ENCODE data around the gene CTNND2.

The CTNND2 gene

DNA sequence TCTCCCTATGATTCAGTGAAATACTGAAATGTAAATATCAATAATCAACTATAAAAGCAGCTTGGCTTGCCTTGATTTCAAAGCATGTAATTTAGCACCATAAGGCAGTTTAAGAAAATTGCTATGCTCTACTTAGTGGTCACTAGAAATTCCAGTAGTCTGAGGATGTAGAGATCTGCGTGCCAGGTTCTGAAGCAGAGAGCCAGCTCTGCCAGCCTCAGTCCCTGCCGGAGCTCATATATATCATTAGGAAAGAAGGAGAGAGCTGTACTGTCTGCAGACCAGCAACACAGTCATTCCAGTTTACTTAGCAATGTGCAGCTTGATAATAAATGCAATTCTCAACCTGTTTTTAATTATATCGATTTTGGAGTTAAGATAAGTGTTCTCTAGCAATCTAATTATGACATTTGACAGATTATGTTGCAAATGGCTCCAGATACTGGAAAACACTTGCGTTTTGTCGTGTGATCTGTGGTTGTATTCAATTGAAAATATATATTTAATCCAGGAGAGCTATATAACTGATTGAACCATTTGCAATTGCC lies 540.5 kb downstream of the CTNND2 start:
- H3K36me3 ChIP-seq (ENCODE audit: control insufficient read depth, insufficient read depth, low read length), result no peaks in the 10 kb centered on the region
- no peaks in the 10 kb centered on the region for H3K27me3 ChIP-seq (ENCODE audit: control insufficient read depth, insufficient read depth, low read length)
- no peak overlapping the region for H3K9ac ChIP-seq (ENCODE audit: low read depth, low read length)
- H3K4me3 ChIP-seq (ENCODE audit: low read depth, low read length), result no peak overlapping the region
- no peaks in the 10 kb centered on the region for H3K4me1 ChIP-seq (ENCODE audit: control insufficient read depth, insufficient read depth, low read length)
- H3K9me3 ChIP-seq (ENCODE audit: control insufficient read depth, insufficient read depth, low read length), result no peaks in the 10 kb centered on the region

- Histone ChIP-seq H3K36me3 (ENCODE audit: control insufficient read depth, insufficient read depth, low read length) (no peaks in the 10 kb centered on the region), H3K9ac (ENCODE audit: low read depth, low read length) (no peak overlapping the region), H3K27me3 (ENCODE audit: control insufficient read depth, insufficient read depth, low read length) (no peaks in the 10 kb centered on the region), H3K9me3 (ENCODE audit: control insufficient read depth, insufficient read depth, low read length) (no peaks in the 10 kb centered on the region), H3K4me1 (ENCODE audit: control insufficient read depth, insufficient read depth, low read length) (no peaks in the 10 kb centered on the region), H3K4me3 (ENCODE audit: low read depth, low read length) (no peak overlapping the region)
These were observed 542.5 kb downstream of the CTNND2 start for GRCh38 chr5:11361768-11362167.

DNA sequence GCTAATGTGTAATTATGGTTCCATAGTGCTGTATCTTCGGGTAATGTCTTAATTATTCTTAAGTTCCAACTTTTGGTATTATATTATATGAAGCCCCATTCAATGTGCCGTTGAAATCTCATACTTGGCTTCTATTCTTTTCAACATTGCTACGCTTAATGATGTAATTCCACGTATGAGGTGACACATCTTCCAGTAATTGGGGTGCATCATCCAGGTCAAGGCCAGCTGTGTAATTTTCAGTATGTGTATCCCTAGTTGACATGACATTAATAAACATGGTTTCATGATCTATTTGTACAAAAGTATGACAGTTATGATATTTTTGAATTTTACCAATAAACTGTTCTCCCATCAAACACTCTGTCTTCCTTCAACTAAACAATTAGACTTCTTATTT lies 546.3 kb downstream of the CTNND2 start:
- H3K27me3 ChIP-seq (ENCODE audit: control insufficient read depth, insufficient read depth, low read length), result no peaks in the 10 kb centered on the region
- H3K9ac ChIP-seq (ENCODE audit: low read depth, low read length), result no peak overlapping the region
- no peaks in the 10 kb centered on the region for H3K36me3 ChIP-seq (ENCODE audit: control insufficient read depth, insufficient read depth, low read length)
- H3K9me3 ChIP-seq (ENCODE audit: control insufficient read depth, insufficient read depth, low read length), result peaks cover 7% of the 10 kb centered on the region
- no peak overlapping the region for H3K4me3 ChIP-seq (ENCODE audit: low read depth, low read length)
- H3K4me1 ChIP-seq (ENCODE audit: control insufficient read depth, insufficient read depth, low read length), result no peaks in the 10 kb centered on the region

DNA sequence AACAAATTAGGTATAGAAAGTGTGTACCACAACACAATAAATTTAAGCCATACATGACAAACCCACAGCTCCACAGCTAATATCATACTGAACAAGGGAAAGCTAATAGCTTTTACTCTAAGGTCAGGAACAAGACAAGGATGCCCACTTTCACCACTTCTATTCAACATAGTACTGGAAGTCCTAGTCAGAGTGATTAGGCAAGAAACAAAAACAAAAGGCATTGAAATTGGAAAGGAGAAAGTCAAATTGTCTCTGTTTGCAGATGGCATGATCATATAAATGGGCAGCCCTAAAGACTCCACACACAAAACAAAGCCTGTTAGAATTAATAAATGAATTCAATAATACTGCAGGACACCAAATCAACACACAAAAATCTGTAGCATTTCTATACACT lies 548.8 kb downstream of the CTNND2 start:
- H3K9me3 ChIP-seq (ENCODE audit: control insufficient read depth, insufficient read depth, low read length), result peaks cover 7% of the 10 kb centered on the region
- no peaks in the 10 kb centered on the region for H3K36me3 ChIP-seq (ENCODE audit: control insufficient read depth, insufficient read depth, low read length)
- H3K9ac ChIP-seq (ENCODE audit: low read depth, low read length), result no peak overlapping the region
- no peaks in the 10 kb centered on the region for H3K27me3 ChIP-seq (ENCODE audit: control insufficient read depth, insufficient read depth, low read length)
- no peak overlapping the region for H3K4me3 ChIP-seq (ENCODE audit: low read depth, low read length)
- no peaks in the 10 kb centered on the region for H3K4me1 ChIP-seq (ENCODE audit: control insufficient read depth, insufficient read depth, low read length)

- no peak overlapping the region for H3K4me3 ChIP-seq (ENCODE audit: low read depth, low read length)
- H3K36me3 ChIP-seq (ENCODE audit: control insufficient read depth, insufficient read depth, low read length), result no peaks in the 10 kb centered on the region
- H3K27me3 ChIP-seq (ENCODE audit: control insufficient read depth, insufficient read depth, low read length), result no peaks in the 10 kb centered on the region
- H3K9me3 ChIP-seq (ENCODE audit: control insufficient read depth, insufficient read depth, low read length), result no peaks in the 10 kb centered on the region
- no peaks in the 10 kb centered on the region for H3K4me1 ChIP-seq (ENCODE audit: control insufficient read depth, insufficient read depth, low read length)
- no peak overlapping the region for H3K9ac ChIP-seq (ENCODE audit: low read depth, low read length)
These were observed 557.9 kb downstream of the CTNND2 start for GRCh38 chr5:11346336-11346735.

GRCh38 chr5:11335881-11336760 lies 568.1 kb downstream of the CTNND2 start:
- no peaks in the 10 kb centered on the region for H3K4me1 ChIP-seq (ENCODE audit: control insufficient read depth, insufficient read depth, low read length)
- no peaks in the 10 kb centered on the region for H3K36me3 ChIP-seq (ENCODE audit: control insufficient read depth, insufficient read depth, low read length)
- no peak overlapping the region for H3K4me3 ChIP-seq (ENCODE audit: low read depth, low read length)
- no peaks in the 10 kb centered on the region for H3K27me3 ChIP-seq (ENCODE audit: control insufficient read depth, insufficient read depth, low read length)
- H3K9ac ChIP-seq (ENCODE audit: low read depth, low read length), result no peak overlapping the region
- H3K9me3 ChIP-seq (ENCODE audit: control insufficient read depth, insufficient read depth, low read length), result no peaks in the 10 kb centered on the region

DNA sequence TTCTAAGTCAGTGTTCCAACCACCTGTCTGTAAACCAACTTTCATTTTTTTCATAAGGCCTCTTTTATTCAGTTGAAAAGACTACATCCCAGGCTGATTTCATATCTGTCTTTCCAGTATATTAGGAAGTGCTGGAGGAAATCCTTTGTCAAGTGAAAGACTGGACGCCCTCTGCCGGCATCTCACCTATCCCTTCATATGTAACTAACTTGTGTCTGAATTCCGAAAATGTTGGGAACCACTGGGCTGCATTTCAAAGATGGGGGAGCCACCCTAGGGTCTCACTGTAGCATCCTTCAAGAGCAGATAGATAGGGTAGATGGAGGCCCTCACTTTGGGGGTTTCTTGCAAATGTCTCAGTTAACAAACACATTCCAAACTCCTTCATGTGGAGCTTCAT lies 569.8 kb downstream of the CTNND2 start:
- no peak overlapping the region for H3K9ac ChIP-seq (ENCODE audit: low read depth, low read length)
- H3K9me3 ChIP-seq (ENCODE audit: control insufficient read depth, insufficient read depth, low read length), result no peaks in the 10 kb centered on the region
- no peaks in the 10 kb centered on the region for H3K4me1 ChIP-seq (ENCODE audit: control insufficient read depth, insufficient read depth, low read length)
- no peaks in the 10 kb centered on the region for H3K27me3 ChIP-seq (ENCODE audit: control insufficient read depth, insufficient read depth, low read length)
- no peaks in the 10 kb centered on the region for H3K36me3 ChIP-seq (ENCODE audit: control insufficient read depth, insufficient read depth, low read length)
- no peak overlapping the region for H3K4me3 ChIP-seq (ENCODE audit: low read depth, low read length)

DNA sequence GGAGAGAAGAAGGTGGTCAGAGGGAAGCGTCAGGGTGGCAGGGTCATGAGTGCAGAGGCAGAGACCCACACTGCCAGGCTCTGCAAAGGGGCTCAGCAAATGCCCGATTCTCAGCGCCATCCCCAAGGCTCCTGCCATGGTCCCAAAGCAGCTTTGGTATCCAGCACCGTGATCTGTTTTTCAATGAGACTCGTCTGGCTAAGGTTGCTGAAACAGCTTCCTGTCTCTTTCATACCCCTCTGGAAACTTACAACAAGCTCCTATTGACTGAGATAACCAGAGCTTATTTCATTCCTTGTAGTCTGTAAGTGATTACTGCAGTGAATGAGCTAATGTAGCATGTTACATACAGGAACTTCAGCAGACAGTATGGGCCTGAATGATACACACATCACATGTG lies 574.6 kb downstream of the CTNND2 start:
- H3K9me3 ChIP-seq (ENCODE audit: control insufficient read depth, insufficient read depth, low read length), result no peaks in the 10 kb centered on the region
- H3K36me3 ChIP-seq (ENCODE audit: control insufficient read depth, insufficient read depth, low read length), result no peaks in the 10 kb centered on the region
- peaks cover 5% of the 10 kb centered on the region for H3K4me1 ChIP-seq (ENCODE audit: control insufficient read depth, insufficient read depth, low read length)
- no peak overlapping the region for H3K4me3 ChIP-seq (ENCODE audit: low read depth, low read length)
- H3K9ac ChIP-seq (ENCODE audit: low read depth, low read length), result no peak overlapping the region
- no peaks in the 10 kb centered on the region for H3K27me3 ChIP-seq (ENCODE audit: control insufficient read depth, insufficient read depth, low read length)

DNA sequence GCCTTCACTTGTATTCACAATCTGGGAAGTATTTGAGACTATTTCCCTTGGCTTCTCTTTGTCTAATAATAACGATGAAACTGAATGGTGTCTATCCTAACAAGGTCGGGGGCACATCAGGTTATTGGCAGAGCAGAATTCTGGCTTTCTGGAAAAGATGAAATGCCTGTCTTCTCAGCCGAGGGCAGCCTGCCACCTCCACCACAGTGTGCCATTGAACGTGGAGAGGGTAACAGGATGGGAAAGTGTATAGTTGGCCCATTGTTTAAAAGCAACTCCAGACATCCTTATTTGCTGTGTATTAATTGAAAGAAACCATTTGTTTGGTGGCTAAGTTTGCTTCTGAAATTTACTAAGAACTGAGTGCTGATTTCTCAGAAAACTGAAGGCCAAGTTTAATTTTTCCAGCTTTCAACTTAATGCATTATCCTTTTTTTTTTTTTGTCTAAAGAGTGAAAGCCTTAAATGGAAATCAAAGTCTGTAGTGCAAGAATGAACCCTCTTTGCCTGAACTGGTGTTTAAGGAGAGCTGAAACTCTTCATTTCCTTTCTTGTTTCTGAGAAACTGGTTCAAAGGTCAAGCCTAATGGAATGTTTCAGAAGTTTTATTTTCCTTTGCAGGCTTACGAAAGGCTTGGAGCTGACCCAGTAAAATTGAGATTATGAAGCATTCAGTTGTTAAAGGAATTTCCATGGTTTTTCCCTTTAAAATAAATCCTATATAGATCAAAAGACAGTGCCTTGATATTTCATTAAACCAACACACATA lies 579.5 kb downstream of the CTNND2 start:
- no peak overlapping the region for H3K4me3 ChIP-seq (ENCODE audit: low read depth, low read length)
- no peaks in the 10 kb centered on the region for H3K27me3 ChIP-seq (ENCODE audit: control insufficient read depth, insufficient read depth, low read length)
- peaks cover 5% of the 10 kb centered on the region for H3K4me1 ChIP-seq (ENCODE audit: control insufficient read depth, insufficient read depth, low read length)
- H3K36me3 ChIP-seq (ENCODE audit: control insufficient read depth, insufficient read depth, low read length), result no peaks in the 10 kb centered on the region
- H3K9ac ChIP-seq (ENCODE audit: low read depth, low read length), result no peak overlapping the region
- no peaks in the 10 kb centered on the region for H3K9me3 ChIP-seq (ENCODE audit: control insufficient read depth, insufficient read depth, low read length)

DNA sequence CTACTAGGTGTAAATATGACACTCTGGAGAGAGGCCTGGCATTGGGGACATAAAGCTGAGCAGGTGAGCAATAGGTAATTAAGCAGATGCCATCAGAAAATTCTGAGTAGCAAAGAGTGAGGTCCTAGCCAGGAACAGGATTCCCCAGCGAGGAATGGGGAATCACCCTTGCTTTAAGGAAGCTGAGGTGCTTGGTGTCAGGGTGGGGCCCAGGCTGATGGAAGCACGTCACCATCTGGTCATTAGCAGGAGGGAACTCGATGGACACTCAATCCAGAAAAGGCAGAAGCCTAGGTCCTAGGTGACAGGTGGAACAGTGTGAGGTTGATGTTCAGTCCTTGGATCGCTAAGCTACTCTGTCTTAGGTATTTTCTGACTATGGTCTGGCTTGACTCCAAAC lies 580.5 kb downstream of the CTNND2 start:
- Histone ChIP-seq H3K4me3 (ENCODE audit: low read depth, low read length) (no peak overlapping the region), H3K36me3 (ENCODE audit: control insufficient read depth, insufficient read depth, low read length) (no peaks in the 10 kb centered on the region), H3K9me3 (ENCODE audit: control insufficient read depth, insufficient read depth, low read length) (no peaks in the 10 kb centered on the region), H3K9ac (ENCODE audit: low read depth, low read length) (no peak overlapping the region), H3K4me1 (ENCODE audit: control insufficient read depth, insufficient read depth, low read length) (peaks cover 5% of the 10 kb centered on the region), H3K27me3 (ENCODE audit: control insufficient read depth, insufficient read depth, low read length) (no peaks in the 10 kb centered on the region)

DNA sequence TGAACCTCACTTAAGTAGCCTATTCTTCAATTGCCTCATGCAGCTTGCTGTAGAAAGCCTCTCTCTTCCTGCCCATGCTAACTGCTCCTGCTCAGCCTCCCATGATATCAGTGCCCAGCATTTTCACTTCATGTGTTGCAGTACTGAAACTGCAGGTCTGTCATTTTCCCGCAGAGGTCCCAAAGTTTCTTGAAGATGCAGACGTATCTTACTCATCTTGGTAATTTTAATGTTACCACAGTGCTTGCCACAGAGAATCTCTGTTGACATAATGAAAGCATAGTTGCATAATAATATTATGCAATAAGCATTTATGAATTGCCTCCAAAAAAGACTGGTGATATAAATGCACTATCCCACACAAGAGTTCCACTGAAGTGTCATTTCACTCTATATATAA lies 582.1 kb downstream of the CTNND2 start:
- Histone ChIP-seq H3K4me3 (ENCODE audit: low read depth, low read length) (no peak overlapping the region), H3K27me3 (ENCODE audit: control insufficient read depth, insufficient read depth, low read length) (no peaks in the 10 kb centered on the region), H3K36me3 (ENCODE audit: control insufficient read depth, insufficient read depth, low read length) (no peaks in the 10 kb centered on the region), H3K9me3 (ENCODE audit: control insufficient read depth, insufficient read depth, low read length) (no peaks in the 10 kb centered on the region), H3K4me1 (ENCODE audit: control insufficient read depth, insufficient read depth, low read length) (peaks cover 5% of the 10 kb centered on the region), H3K9ac (ENCODE audit: low read depth, low read length) (no peak overlapping the region)
